Left cardiac atrium (tissue), 4 donors: ENCODE results near the gene ISG15. TPM values are rescaled to one million over a fixed set of nuclear protein-coding genes. Genes with fewer than 3 reads are reported as not detected.
"Not testable (repeated sequence)": the region's sequence is repeated elsewhere in the genome, so short reads cannot be mapped to it uniquely, and the experiment has no call there.

ENCODE experiments used
- ATAC-seq, 2 donors: fragments of 200-7000 bp; cut with Tn5 transposase; one replicate each; pipeline ENCODE4 v1.9.1; 2020; ENCODE audit warnings: mild to moderate bottlenecking in 2 of 2, moderate library complexity in 2 of 2
- DNase-seq: peaks from one replicate; pipeline ENCODE4 v3.0.0-alpha.2; 2020
- intact Hi-C, 2 donors: fragments of 100-400 bp; cut with DNase I; formaldehyde crosslinking; loops; one replicate each; pipeline versions ENCODE4 v1.14.1 to v1.15.1; 2022 to 2023
- total RNA-seq, 2 donors: library from RNA; stranded (reverse); fragmentation: NEBNext Ultra II Directional; extraction: Animal tissue kit (Norgen Biotek cat#: 25700); gene quantifications; one replicate each; pipeline ENCODE4 v1.2.1, GENCODE V29; 2021
- donor health status: DM: no; HTN: yes; CAD: no.
- donor health status: DM: no; HTN: yes; CAD: no; lungs with severe emphysema.
- donor health status: DM: yes; HTN: yes; CAD: no.
- donor health status: Dilated cardiomyopathy.

Gene ISG15
- total RNA-seq, 2 donors from 2014 or later: 13.4 to 42.3 TPM

DNA sequence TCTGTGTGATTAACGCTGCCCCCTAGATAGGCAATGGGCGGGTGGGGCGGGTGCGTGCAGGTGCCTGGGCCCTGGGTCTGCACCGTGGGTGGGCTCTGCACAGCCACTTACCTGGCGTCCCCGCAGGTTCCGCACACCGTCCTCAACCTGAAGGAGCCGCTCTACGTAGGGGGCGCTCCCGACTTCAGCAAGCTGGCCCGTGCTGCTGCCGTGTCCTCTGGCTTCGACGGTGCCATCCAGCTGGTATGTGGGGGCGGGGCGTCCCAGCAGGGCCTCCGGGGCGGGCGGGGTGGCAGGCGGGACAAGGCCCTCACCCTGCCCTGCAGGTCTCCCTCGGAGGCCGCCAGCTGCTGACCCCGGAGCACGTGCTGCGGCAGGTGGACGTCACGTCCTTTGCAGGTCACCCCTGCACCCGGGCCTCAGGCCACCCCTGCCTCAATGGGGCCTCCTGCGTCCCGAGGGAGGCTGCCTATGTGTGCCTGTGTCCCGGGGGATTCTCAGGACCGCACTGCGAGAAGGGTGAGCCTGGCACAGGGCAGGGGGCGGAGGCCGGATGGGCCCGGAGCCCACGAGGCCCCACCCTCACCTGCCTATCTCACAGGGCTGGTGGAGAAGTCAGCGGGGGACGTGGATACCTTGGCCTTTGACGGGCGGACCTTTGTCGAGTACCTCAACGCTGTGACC lies 38.0 kb downstream of the ISG15 start:
- ATAC-seq (no peak), DNase-seq (no peak)
- intact Hi-C loops: no loop called here

DNA sequence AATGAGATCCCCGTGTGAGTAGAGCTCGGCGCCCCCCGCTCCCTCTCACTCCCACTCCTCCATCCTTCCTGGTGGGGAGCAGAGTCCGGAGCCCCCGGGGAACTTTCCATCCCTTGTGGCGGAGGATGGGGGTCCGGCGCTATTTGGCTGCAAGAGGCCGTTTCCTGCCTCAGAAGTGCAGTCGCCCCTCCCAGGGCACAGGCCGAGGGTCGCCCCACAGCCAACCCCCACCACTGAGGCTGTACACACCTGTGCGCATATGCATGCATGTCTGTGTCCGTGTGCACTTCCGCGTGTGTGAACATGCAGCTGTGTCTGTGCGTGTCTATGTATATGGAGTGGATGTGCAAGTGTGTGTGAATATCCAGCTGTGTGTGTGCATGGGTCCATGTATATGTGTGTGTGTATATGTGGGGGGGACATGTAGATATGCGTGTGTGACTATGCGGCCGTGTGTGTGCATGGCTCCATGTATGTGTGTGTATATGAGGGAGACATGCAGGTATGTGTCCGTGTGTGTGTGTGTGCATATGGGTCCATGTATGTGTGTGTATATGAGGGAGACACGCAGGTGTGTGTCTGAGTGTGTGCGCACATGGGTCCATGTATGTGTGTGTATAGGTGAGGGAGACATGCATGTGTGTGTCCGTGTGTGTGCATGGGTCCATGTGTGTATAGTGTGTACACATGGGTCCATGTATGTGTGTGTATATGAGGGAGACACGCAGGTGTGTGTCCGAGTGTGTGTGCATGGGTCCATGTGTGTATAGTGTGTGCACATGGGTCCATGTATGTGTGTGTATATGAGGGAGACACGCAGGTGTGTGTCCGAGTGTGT lies 38.9 kb downstream of the ISG15 start:
- DNase-seq (no peak), ATAC-seq (no peak)
- intact Hi-C loops: no loop called here

- intact Hi-C loops: no loop called here
- ATAC-seq: no peak
- no peak for DNase-seq
Measured at GRCh38 chr1:1053022-1053421, 39.7 kb downstream of the ISG15 start.

DNA sequence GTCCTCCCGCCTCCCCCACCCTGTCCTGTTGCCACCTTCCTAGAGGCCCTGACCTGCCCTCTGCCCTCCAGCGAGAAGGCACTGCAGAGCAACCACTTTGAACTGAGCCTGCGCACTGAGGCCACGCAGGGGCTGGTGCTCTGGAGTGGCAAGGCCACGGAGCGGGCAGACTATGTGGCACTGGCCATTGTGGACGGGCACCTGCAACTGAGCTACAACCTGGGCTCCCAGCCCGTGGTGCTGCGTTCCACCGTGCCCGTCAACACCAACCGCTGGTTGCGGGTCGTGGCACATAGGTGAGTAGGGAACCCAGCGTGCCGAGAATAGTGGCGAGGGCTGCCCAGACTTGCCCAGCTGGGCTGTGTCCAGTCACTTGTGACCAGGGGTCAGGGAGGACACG lies 40.4 kb downstream of the ISG15 start:
- intact Hi-C loops: no loop called here

GRCh38 chr1:1054099-1054700 lies 40.9 kb downstream of the ISG15 start:
- ATAC-seq (no peak), DNase-seq (no peak)
- intact Hi-C loops: no loop called here

More for the DNA sequence above, 40.4 kb downstream of the ISG15 start:
- DNase-seq: no peak
- ATAC-seq: no peak

DNA sequence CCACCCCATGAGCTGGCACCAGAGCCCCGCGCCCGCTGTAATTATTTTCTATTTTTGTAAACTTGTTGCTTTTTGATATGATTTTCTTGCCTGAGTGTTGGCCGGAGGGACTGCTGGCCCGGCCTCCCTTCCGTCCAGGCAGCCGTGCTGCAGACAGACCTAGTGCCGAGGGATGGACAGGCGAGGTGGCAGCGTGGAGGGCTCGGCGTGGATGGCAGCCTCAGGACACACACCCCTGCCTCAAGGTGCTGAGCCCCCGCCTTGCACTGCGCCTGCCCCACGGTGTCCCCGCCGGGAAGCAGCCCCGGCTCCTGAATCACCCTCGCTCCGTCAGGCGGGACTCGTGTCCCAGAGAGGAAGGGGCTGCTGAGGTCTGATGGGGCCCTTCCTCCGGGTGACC lies 41.7 kb downstream of the ISG15 start:
- no peak for ATAC-seq
- intact Hi-C loops: no loop called here
- no peak for DNase-seq

DNA sequence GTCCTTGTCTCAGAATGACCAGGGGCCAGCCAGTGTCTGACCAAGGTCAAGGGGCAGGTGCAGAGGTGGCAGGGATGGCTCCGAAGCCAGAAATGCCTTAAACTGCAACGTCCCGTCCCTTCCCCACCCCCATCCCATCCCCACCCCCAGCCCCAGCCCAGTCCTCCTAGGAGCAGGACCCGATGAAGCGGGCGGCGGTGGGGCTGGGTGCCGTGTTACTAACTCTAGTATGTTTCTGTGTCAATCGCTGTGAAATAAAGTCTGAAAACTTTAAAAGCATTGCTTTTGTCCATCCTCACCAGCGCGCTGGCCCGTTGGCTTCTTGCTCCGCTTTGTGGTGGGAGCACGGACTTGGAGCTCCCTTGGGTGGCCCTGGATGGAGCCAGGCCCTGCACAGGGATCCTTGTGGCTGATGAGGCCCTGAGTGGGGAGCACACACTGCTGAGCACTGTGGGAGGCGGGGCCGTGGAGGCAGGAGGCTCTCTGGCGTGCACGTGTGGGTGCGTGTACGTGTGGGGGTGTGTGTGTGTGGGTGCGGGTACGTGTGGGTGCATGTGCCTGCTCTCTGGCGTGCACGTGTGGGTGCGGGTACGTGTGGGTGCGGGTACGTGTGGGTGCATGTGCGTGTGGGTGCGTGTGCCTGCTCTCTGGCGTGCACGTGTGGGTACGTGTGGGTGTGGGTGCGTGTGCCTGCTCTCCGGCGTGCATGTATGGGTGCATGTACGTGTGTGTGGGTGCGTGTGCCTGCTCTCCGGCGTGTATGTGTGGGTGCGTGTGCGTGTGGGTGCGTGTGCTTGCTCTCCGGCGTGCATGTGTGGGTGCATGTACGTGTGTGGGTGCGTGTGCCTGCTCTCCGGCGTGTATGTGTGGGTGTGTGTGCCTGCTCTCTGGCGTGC lies 42.8 kb downstream of the ISG15 start:
- intact Hi-C loops: no loop called here
- DNase-seq (no peak), ATAC-seq (no peak)

DNA sequence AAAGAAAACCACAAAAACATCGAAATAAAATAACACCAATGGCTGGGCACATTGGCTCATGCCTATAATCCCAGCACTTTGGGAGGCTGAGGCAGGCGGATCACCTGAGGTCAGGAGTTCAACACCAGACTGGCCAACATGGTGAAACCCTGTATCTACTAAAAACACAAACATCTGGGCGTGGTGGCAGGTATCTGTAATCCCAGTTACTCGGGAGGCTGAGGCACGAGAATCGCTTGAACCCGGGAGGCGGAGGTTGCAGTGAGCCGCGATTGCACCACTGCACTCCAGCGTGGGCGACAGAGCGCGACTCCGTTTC lies 44.4 kb downstream of the ISG15 start:
- ATAC-seq, DNase-seq, intact Hi-C loops: not testable (repeated sequence)

GRCh38 chr1:1058088-1058905 lies 45.0 kb downstream of the ISG15 start:
- no peak for DNase-seq
- intact Hi-C loops: no loop called here
- no peak for ATAC-seq

- DNase-seq (no peak), ATAC-seq (peak; percentile 24 to 36)
- intact Hi-C loops: no loop called here
Measured at GRCh38 chr1:1058921-1059493, 45.7 kb downstream of the ISG15 start.

GRCh38 chr1:1059494-1060280 lies 46.4 kb downstream of the ISG15 start:
- DNase-seq (peak; percentile 90), ATAC-seq (peak; percentile 92 to 93)
- intact Hi-C loops: loop anchor here in 1 of 2 donors (5.0 kb wide), 1 partner anchor 77 kb away; the partner anchor contains the start of gene PERM1

GRCh38 chr1:1060281-1061000 lies 47.1 kb downstream of the ISG15 start:
- ATAC-seq: no peak
- intact Hi-C loops: loop anchor here in 1 of 2 donors (5.0 kb wide), 1 partner anchor 78 kb away; the partner anchor contains the start of gene PERM1
- DNase-seq: no peak

DNA sequence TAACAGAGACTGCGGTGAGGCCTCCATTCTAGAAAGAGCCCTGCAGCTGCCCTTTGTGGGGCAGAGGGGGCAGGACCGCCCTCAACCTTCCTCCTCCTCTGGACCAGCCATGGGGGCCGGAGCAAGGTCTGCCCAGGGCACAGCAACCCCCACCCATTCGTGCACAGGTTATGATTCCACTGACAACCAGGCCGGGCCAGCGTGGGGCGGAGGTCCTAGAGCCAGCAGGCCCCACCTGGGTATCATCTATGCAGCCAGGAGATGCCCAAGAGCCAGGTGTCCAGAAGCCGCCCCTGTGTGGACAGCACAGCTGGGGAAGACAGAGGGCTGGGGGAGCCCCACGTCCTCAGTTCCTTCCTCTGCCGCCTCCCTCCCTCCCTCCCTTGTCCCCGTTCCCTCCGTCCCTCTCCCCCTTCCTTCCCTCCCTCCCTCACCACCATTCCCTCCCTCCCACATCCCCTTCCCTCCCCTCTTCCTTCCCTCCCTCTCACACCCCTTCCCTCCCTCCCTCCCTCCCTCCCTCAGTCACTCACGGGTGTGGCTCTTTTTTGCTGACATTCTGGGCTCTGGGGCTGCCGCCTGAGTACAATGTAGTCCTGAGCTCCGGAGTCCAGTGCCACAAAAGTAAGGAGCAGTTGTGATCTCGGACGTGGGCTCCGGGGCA lies 48.5 kb downstream of the ISG15 start:
- ATAC-seq (no peak), DNase-seq (no peak)
- intact Hi-C loops: loop anchor here (2.0 to 5.0 kb wide), 2 partner anchors 79 to 80 kb away; partner anchors contain the start of gene PERM1 (in 2 of the 2)

- intact Hi-C loops: loop anchor here (2.0 to 5.0 kb wide), 2 partner anchors 80 kb away; partner anchors contain the start of gene PERM1 (in 2 of the 2)
- ATAC-seq: no peak
- DNase-seq: no peak
Measured at GRCh38 chr1:1062348-1063163, 49.3 kb downstream of the ISG15 start.
